ENCODE measurements around the gene RIC1.

The RIC1 gene

GRCh38 chr9:5736563-5737346, 107.8 kb downstream of the RIC1 start:
- CTCF ChIA-PET = no interaction called here
- Histone ChIP-seq H3K4me3 (ENCODE audit: low read depth, low read length) (no peak overlapping the region), H3K36me3 (ENCODE audit: control insufficient read depth in 2 of 2, insufficient read depth in 1 of 2, low read length in 2 of 2) (peaks cover 5 to 34% of the 10 kb centered on the region in 2 experiments), H3K27ac (ENCODE audit: extremely low read depth, low read depth, low read length) (no peak overlapping the region), H3K9me3 (ENCODE audit: control insufficient read depth, insufficient read depth, low read depth, low read length) (no peaks in the 10 kb centered on the region), H3K4me1 (ENCODE audit: control insufficient read depth, insufficient read depth, low read length) (no peaks in the 10 kb centered on the region)
- POLR2A ChIA-PET = no interaction called here
- TF ChIP-seq, protein P1, sequence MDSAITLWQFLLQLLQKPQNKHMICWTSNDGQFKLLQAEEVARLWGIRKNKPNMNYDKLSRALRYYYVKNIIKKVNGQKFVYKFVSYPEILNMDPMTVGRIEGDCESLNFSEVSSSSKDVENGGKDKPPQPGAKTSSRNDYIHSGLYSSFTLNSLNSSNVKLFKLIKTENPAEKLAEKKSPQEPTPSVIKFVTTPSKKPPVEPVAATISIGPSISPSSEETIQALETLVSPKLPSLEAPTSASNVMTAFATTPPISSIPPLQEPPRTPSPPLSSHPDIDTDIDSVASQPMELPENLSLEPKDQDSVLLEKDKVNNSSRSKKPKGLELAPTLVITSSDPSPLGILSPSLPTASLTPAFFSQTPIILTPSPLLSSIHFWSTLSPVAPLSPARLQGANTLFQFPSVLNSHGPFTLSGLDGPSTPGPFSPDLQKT (IDR thresholded peaks at IDR 0.05; ENCODE audit: borderline replicate concordance, low read depth, low read length) = no peak
- no peak for TF ChIP-seq BCL11A (tag by site-specific recombination; IDR thresholded peaks at IDR 0.05; ENCODE audit: low read depth)
- no peak for TF ChIP-seq ZNF280D (tag by site-specific recombination; IDR thresholded peaks at IDR 0.05)
- TF ChIP-seq PBX3 (CRISPR knock-in tag; IDR thresholded peaks at IDR 0.05) = no peak
- no peak for TF ChIP-seq TRIM28 (IDR thresholded peaks at IDR 0.05; ENCODE audit: borderline replicate concordance, low read length)
- no peak for TF ChIP-seq ZNF664 (tag by site-specific recombination; IDR thresholded peaks at IDR 0.05)
- no peak for TF ChIP-seq ZNF324 (tag by site-specific recombination; IDR thresholded peaks at IDR 0.05)
- no peak for TF ChIP-seq ZNF529 (tag by site-specific recombination; IDR thresholded peaks at IDR 0.05; ENCODE audit: insufficient replicate concordance)
- no peak for TF ChIP-seq GLIS2 (tag by site-specific recombination; IDR thresholded peaks at IDR 0.05)
- TF ChIP-seq, protein P2, sequence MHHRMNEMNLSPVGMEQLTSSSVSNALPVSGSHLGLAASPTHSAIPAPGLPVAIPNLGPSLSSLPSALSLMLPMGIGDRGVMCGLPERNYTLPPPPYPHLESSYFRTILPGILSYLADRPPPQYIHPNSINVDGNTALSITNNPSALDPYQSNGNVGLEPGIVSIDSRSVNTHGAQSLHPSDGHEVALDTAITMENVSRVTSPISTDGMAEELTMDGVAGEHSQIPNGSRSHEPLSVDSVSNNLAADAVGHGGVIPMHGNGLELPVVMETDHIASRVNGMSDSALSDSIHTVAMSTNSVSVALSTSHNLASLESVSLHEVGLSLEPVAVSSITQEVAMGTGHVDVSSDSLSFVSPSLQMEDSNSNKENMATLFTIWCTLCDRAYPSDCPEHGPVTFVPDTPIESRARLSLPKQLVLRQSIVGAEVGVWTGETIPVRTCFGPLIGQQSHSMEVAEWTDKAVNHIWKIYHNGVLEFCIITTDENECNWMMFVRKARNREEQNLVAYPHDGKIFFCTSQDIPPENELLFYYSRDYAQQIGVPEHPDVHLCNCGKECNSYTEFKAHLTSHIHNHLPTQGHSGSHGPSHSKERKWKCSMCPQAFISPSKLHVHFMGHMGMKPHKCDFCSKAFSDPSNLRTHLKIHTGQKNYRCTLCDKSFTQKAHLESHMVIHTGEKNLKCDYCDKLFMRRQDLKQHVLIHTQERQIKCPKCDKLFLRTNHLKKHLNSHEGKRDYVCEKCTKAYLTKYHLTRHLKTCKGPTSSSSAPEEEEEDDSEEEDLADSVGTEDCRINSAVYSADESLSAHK (tag by site-specific recombination; IDR thresholded peaks at IDR 0.05) = no peak
- no peak for TF ChIP-seq TCF7L2 (IDR thresholded peaks at IDR 0.05; ENCODE audit: borderline replicate concordance, low read depth, low read length)
- TF ChIP-seq ZNF223 (tag by site-specific recombination; IDR thresholded peaks at IDR 0.05) = no peak
- no peak for TF ChIP-seq ZSCAN30 (tag by site-specific recombination; IDR thresholded peaks at IDR 0.05)
- no peak for TF ChIP-seq ZNF48 (tag by site-specific recombination; IDR thresholded peaks at IDR 0.05)

DNA sequence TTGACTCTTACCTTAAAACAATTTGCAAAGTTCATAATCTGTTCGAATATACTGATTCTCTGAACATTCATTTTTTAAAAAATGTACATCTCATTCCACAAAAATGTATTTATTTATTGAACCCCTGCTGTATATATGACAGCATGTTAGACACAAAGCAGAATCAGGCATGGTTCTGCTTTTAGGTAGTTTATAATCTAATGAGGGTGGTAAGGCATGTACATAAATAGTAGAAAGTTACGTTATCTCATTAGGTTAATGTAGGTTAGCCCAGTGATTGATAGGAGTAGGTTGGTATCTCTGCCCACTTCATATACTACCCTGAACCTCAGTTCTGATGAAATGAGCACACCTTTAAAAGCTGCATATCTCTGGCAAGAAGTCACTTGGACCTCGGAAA, 114.2 kb downstream of the RIC1 start:
- POLR2A ChIA-PET = no interaction called here
- no peaks in the 10 kb centered on the region for H3K4me1 ChIP-seq (ENCODE audit: control insufficient read depth, insufficient read depth, low read length)
- CTCF ChIA-PET = interaction anchor here (0.7 kb wide), 1 partner anchor 43 kb away, joined by 4 read pairs; no protein-coding TSS in a partner anchor
- H3K27ac ChIP-seq (ENCODE audit: extremely low read depth, low read depth, low read length) = no peak overlapping the region
- H3K9me3 ChIP-seq (ENCODE audit: control insufficient read depth, insufficient read depth, low read depth, low read length) = no peaks in the 10 kb centered on the region
- no peak overlapping the region for H3K4me3 ChIP-seq (ENCODE audit: low read depth, low read length)
- H3K36me3 ChIP-seq (ENCODE audit: control insufficient read depth in 2 of 2, insufficient read depth in 1 of 2, low read length in 2 of 2) = peaks cover 4 to 55% of the 10 kb centered on the region in 2 experiments; a peak in 2 of 3 replicates
- TF ChIP-seq SCRT1 (tag by site-specific recombination; IDR thresholded peaks at IDR 0.05; ENCODE audit: borderline replicate concordance) (no peak), ZBTB44 (tag by site-specific recombination; IDR thresholded peaks at IDR 0.05) (no peak), ZBTB20 (tag by site-specific recombination; IDR thresholded peaks at IDR 0.05) (no peak), ZNF558 (tag by site-specific recombination; IDR thresholded peaks at IDR 0.05) (no peak), ZNF747 (tag by site-specific recombination; IDR thresholded peaks at IDR 0.05) (no peak), ZNF830 (tag by site-specific recombination; IDR thresholded peaks at IDR 0.05; ENCODE audit: low read depth) (no peak), ZNF596 (tag by site-specific recombination; IDR thresholded peaks at IDR 0.05) (no peak), FEZF1 (tag by site-specific recombination; IDR thresholded peaks at IDR 0.05) (no peak)
- TF ChIP-seq, protein P3, sequence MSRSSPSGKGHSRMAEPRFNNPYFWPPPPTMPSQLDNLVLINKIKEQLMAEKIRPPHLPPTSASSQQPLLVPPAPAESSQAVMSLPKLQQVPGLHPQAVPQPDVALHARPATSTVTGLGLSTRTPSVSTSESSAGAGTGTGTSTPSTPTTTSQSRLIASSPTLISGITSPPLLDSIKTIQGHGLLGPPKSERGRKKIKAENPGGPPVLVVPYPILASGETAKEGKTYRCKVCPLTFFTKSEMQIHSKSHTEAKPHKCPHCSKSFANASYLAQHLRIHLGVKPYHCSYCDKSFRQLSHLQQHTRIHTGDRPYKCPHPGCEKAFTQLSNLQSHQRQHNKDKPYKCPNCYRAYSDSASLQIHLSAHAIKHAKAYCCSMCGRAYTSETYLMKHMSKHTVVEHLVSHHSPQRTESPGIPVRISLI (tag by site-specific recombination; IDR thresholded peaks at IDR 0.05) = no peak
- TF ChIP-seq, protein P4, sequence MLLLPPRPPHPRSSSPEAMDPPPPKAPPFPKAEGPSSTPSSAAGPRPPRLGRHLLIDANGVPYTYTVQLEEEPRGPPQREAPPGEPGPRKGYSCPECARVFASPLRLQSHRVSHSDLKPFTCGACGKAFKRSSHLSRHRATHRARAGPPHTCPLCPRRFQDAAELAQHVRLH (tag by site-specific recombination; IDR thresholded peaks at IDR 0.05) = no peak
